Measurements from ENCODE around the gene MAP2. TPM values are rescaled to one million over a fixed set of nuclear protein-coding genes. Genes with fewer than 3 reads are reported as not detected.
A peak's percentile ranks its signal among the peaks of the same experiment; 100 is the strongest.

MAP2 gene
- total and polyA plus RNA-seq, 2 of the 13 experiments (the other 11 are each of a cell fraction or from before 2014, with no cell fraction given): 0.08 TPM; not detected in 1

DNA sequence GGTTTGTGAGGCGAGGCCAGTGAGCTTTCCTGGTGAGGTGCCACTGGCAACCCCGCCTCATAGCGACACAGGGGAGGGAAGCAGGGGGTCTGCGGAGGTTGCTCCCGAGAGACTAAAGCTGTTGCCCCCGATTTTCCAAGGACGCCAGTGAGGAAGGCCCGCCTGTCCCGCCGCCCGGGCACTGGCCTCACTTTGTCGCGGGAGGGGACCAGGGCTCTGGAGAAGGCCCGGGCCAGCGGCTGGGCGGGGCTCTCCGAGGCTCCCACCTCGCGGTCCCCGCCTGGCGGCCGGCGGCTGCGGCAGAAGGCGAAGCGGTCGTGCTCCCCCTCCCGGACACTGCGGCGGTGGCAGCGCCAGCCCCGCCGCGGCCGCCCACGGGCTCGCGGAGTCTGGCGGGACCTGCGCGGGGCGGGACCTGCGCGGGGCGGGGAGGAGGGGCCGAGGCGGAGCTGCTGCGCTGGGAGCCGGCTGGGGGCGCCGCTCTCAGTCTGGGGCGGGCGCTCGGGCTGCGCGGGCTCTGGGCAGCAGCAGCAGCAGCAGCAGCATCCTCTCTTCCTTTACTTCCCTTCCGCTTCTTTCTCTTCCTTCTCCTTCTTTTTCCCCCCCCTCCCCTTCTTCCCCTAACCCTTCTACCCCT lies at the start of gene MAP2 (continued):
- TF ChIP-seq SKI (IDR thresholded peaks at IDR 0.05; ENCODE audit: partially characterized antibody) (peak; percentile 67), RBM39 (IDR thresholded peaks at IDR 0.05; ENCODE audit: low read depth, low read length, poor library complexity, severe bottlenecking) (peak; percentile 68), RAD21 (CRISPR knock-in tag; IDR thresholded peaks at IDR 0.05) (peak; percentile 94), ADNP (CRISPR knock-in tag; IDR thresholded peaks at IDR 0.05) (0 out of 2 replicates have a peak, but pooled peaks have one; percentile 46), CCAR2 (optimal IDR thresholded peaks at IDR 0.05; ENCODE audit: low read depth, low read length) (no peak), HNRNPLL (IDR thresholded peaks at IDR 0.05; ENCODE audit: low read depth, low read length, poor library complexity, severe bottlenecking) (peak; percentile 50), ZSCAN20 (CRISPR knock-in tag; IDR thresholded peaks at IDR 0.05; ENCODE audit: borderline replicate concordance) (0 out of 2 replicates have a peak, but pooled peaks have one; percentile 55), KAT8 (CRISPR knock-in tag; IDR thresholded peaks at IDR 0.05) (no peak), SP5 (CRISPR knock-in tag; IDR thresholded peaks at IDR 0.05; ENCODE audit: borderline replicate concordance, low read depth) (peak; percentile 57; the same call in 1 of the 2 replicates), AGO2 (optimal IDR thresholded peaks at IDR 0.05; ENCODE audit: low read depth, low read length) (no peak), MYC (CRISPR knock-in tag; IDR thresholded peaks at IDR 0.05; ENCODE audit: borderline replicate concordance) (peak; percentile 32; the same call in 1 of the 2 replicates), YEATS4 (CRISPR knock-in tag; IDR thresholded peaks at IDR 0.05; ENCODE audit: borderline replicate concordance) (peak; percentile 65), HOXA3 (CRISPR knock-in tag; IDR thresholded peaks at IDR 0.05) (peak; percentile 49)
- TF ChIP-seq, protein P1, sequence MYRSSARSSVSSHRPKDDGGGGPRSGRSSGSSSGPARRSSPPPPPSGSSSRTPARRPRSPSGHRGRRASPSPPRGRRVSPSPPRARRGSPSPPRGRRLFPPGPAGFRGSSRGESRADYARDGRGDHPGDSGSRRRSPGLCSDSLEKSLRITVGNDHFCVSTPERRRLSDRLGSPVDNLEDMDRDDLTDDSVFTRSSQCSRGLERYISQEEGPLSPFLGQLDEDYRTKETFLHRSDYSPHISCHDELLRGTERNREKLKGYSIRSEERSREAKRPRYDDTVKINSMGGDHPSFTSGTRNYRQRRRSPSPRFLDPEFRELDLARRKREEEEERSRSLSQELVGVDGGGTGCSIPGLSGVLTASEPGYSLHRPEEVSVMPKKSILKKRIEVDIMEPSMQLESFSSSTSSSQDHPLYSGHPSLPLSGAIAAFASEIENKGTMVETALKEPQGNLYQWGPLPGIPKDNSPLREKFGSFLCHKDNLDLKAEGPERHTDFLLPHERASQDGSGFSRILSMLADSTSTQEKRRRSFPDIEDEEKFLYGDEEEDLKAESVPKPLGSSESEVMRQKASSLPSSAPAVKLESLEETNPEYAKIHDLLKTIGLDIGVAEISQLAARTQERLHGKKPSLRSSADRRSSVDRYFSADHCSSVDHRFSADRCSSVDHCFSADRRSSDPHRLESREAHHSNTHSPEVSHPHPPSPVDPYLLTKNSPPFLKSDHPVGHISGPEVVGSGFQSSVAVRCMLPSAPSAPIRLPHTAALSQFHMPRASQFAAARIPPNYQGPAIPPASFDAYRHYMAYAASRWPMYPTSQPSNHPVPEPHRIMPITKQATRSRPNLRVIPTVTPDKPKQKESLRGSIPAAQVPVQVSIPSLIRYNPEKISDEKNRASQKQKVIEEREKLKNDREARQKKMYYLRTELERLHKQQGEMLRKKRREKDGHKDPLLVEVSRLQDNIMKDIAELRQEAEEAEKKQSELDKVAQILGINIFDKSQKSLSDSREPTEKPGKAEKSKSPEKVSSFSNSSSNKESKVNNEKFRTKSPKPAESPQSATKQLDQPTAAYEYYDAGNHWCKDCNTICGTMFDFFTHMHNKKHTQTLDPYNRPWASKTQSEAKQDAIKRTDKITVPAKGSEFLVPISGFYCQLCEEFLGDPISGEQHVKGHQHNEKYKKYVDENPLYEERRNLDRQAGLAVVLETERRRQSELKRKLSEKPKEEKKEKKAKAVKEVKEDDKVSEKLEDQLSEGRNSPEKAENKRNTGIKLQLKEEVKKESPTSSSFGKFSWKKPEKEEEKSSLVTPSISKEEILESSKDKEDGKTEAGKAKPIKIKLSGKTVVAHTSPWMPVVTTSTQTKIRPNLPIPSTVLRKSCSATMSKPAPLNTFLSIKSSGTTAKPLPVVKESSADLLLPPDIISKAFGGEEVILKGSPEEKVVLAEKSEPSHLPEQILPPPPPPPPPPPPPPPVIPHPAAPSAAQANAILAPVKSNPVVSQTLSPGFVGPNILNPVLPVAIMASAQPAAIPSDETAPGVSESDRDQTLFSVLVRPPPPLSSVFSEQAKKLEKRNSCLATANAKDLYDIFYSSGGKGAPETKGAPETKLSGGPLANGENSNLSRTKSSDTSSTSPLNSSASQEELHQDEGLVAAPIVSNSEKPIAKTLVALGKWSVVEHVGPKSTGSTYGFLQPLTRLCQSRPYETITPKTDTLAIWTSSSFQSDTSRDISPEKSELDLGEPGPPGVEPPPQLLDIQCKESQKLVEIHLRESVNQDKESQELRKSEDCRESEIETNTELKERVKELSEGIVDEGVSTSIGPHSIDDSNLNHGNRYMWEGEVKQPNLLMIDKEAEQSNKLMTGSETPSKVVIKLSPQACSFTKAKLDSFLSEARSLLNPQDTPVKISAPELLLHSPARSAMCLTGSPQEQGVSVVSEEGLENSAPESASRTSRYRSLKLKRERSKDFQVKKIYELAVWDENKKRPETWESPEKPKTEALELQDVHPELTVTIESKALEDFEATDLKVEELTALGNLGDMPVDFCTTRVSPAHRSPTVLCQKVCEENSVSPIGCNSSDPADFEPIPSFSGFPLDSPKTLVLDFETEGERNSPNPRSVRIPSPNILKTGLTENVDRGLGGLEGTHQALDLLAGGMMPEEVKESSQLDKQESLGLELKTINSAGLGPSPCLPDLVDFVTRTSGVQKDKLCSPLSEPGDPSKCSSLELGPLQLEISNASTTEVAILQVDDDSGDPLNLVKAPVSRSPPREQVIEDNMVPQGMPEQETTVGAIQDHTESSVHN (CRISPR knock-in tag; IDR thresholded peaks at IDR 0.05): no peak
- TF ChIP-seq, protein P2, sequence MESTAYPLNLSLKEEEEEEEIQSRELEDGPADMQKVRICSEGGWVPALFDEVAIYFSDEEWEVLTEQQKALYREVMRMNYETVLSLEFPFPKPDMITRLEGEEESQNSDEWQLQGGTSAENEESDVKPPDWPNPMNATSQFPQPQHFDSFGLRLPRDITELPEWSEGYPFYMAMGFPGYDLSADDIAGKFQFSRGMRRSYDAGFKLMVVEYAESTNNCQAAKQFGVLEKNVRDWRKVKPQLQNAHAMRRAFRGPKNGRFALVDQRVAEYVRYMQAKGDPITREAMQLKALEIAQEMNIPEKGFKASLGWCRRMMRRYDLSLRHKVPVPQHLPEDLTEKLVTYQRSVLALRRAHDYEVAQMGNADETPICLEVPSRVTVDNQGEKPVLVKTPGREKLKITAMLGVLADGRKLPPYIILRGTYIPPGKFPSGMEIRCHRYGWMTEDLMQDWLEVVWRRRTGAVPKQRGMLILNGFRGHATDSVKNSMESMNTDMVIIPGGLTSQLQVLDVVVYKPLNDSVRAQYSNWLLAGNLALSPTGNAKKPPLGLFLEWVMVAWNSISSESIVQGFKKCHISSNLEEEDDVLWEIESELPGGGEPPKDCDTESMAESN (CRISPR knock-in tag; conservative IDR thresholded peaks at IDR 0.05): 0 out of 2 replicates have a peak, but pooled peaks have one; percentile 32
- TF ChIP-seq, protein P3, sequence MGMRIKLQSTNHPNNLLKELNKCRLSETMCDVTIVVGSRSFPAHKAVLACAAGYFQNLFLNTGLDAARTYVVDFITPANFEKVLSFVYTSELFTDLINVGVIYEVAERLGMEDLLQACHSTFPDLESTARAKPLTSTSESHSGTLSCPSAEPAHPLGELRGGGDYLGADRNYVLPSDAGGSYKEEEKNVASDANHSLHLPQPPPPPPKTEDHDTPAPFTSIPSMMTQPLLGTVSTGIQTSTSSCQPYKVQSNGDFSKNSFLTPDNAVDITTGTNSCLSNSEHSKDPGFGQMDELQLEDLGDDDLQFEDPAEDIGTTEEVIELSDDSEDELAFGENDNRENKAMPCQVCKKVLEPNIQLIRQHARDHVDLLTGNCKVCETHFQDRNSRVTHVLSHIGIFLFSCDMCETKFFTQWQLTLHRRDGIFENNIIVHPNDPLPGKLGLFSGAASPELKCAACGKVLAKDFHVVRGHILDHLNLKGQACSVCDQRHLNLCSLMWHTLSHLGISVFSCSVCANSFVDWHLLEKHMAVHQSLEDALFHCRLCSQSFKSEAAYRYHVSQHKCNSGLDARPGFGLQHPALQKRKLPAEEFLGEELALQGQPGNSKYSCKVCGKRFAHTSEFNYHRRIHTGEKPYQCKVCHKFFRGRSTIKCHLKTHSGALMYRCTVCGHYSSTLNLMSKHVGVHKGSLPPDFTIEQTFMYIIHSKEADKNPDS (CRISPR knock-in tag; IDR thresholded peaks at IDR 0.05): no peak

Measured in HepG2 (cell line).